Left renal cortex interstitium (tissue), 4 donors: ENCODE data around the gene ST8SIA6. TPM values are rescaled to one million over a fixed set of nuclear protein-coding genes. Genes with fewer than 3 reads are reported as not detected.
A peak's percentile ranks its signal among the peaks of the same experiment; 100 is the strongest.
"Not testable (repeated sequence)": the region's sequence is repeated elsewhere in the genome, so short reads cannot be mapped to it uniquely, and the experiment has no call there.

ENCODE experiments used
- DNase-seq, 4 donors: peaks; one replicate each; pipeline ENCODE4 v3.0.0-alpha.2; 2013; ENCODE audit warnings: low read depth in 4 of 4, low spot score in 2 of 4, missing footprints in 1 of 4
- polyA plus RNA-seq, 4 donors: library from polyadenylated mRNA; unstranded; fragments of 120-200 nt; gene quantifications; one replicate each; pipeline ENCODE4 v1.2.1, GENCODE V29; 2013; ENCODE audit not compliant: insufficient read length in 4 of 4

The ST8SIA6 gene
- polyA plus RNA-seq, 4 donors = 1.0 to 2.2 (median 1.2) TPM

DNA sequence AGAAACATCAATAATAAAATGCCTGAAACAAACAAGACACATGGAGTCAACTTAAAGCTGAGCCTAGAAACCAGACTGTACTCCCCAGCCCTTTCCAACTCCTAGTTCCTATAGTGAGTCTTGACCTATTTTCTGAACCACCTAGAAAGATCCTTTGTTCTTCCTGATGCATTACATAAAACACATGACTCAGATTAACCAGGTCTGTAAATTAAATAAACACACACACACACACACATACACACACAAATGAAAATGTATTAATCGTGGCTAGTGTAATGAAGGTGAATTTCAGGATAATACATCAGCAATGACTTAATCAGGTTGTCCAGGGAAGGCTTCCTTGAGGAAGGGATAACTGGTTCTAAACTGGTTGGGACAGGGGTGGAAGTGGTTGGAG lies 104.7 kb downstream of the ST8SIA6 start:
- DNase-seq = no peak

GRCh38 chr10:17348501-17349349 lies 105.7 kb downstream of the ST8SIA6 start:
- peak; percentile 4 to 28 (median 27) for DNase-seq

- no peak for DNase-seq
Observed at GRCh38 chr10:17348011-17348500, 106.3 kb downstream of the ST8SIA6 start.

- no peak for DNase-seq
Observed at GRCh38 chr10:17344206-17344605, 110.2 kb downstream of the ST8SIA6 start.

DNA sequence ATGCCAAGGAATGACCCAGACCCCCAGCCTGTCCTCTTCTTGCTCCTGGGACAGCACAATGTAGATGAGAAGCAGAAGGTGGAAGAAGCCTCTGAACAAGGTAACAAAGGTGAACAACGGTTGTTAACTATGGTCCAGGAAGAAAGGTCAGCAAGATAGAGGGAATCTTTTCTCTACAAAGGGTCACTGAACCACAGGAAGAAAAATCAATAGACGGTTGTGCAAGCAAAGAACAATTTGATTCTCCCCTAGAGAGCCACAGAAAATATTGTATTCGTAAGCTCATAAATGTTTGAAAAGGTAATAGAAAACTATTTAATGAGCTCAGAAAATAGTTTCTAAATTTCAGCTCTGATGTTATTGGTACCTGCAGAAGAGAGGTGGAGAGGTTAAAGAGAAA lies 111.3 kb downstream of the ST8SIA6 start:
- DNase-seq = no peak

DNA sequence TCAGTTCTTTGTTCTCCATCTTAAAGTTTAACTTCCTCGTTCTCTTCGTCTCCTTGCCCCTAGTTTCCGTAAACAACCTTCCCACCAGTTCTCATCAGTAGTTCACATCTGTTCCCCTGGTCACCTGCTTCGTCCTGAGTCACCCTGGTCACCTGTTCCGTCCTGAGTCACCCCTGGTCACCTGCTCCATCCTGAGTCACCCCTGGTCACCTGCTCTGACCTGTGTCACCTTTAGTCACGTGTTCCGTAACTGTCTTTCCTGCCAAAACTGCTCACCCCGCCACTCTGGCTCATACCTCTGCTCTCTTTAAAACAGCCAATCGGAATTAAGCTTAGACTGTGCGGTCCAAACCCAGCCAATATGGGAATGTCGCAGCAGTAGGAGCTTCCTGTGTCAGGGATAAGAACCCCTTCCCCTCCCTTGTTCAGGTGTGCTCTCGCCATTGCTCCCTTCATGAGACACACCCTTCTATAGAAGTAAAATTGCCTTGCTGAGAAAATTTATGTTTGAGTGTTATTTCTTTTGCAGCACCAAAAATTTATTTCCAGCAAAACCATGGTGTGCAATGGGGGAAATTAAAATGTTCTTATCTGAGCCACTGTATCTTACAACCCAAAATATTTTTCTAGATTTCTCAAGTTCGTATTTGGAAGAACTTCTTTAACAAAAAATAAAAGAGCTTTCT lies 114.1 kb downstream of the ST8SIA6 start:
- no peak for DNase-seq

DNA sequence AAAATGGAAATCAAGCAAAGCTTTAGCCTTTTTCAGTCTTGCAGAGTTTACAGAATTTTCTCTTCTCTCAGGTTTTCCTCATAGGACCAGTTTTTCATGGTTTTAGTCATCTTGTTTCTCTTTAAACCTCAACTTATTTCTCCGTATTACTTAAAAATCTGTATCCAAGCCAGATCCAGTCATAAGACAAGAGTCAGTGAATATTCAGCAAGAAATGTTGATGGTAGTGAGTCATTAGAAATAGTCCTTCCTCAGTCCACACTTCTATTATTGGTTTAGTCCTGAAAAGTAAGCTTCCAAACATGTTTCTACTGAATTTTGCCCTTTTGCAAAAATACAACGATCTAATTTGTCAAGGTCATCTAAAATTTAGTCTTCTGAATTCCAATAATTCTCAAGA lies 119.3 kb downstream of the ST8SIA6 start:
- DNase-seq = no peak

DNA sequence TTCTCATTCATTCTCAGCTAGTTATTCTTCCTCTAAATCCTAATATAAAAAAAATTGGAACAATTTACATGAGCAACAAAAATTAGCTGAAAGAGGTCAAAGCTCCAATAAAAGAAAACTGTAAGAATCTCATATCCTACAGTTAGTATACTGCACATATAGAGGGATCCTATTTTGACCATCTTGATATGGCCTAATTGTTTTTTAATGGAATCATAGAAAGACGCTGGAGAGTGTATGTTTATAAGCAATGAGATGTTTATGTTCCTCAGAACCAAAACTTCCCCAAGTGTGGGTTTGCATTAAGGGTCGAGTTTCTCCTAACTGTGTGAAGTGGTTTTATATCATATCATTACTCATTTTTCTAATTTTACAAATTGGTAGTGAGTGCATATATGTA lies 123.9 kb downstream of the ST8SIA6 start:
- no peak for DNase-seq

GRCh38 chr10:17326377-17326776 lies 128.0 kb downstream of the ST8SIA6 start:
- no peak for DNase-seq

DNA sequence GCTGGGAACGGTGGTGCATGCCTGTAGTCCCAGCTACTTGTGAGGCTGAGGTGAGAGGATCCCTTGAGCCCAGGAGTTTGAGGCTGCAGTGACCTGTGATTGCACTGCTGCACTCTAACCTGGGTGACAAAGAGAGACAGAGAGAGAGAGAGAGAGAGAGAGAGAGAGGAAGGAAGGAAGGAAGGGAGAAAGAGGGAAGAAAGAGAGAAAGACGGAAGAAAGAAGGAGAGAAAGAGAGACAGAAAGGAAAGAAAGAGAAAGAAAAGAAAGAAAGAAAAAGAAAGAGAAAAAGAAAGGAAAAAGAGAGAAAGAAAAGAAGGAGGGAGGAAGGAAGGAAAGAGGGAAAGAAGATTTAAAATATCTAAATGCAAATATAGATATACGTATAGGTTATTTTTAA lies 132.4 kb downstream of the ST8SIA6 start:
- DNase-seq = not testable (repeated sequence)

DNA sequence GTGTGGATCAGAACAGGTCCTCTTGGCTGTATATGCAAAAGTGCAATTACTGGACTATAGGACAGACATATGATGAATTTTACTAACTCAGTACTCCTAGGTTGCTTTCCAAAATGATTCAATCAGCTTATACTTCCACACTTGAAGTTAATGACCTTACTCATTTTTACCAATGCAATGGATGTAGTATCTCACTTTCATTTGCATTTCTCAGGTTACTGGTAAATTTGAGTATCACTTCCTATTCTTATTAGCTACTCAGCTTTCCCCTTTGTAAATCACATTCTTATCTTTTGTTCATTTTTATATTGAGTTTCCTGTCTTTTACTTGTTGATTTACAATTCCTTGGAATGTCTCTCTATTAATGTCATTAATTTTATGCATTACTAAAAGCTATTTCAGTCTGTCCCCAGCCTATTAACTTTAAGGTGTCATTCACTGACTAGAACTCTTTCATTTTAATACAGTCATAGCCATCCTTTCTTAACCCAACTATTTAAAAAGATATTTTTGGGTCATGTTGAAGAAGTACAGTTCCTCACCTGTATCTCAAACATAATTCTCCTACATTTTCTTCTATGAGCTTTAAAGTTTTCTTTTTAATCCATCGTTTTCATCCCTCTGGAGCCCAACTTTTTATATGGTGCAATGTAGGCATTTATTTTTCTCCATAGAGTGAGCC lies 137.8 kb downstream of the ST8SIA6 start:
- no peak for DNase-seq

DNA sequence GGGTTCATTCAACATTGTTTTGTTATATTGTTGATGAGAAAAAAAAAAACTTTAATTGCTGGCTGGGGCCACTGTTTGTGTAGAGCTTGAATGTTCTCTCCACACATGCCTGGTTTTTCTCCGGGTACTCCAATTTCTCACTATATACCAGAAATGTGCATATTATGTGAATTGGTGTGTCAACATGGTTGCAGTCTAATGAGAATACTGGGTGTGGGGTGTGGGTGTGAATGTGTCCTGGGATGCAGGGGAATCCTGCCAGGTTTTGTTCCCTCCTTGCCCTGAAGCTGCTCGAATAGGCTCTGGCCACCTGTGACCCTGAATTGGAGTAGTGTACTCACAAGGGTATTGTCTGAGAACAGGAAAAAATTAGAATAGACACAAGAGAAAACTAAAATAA lies 145.0 kb downstream of the ST8SIA6 start:
- DNase-seq = no peak

GRCh38 chr10:17307123-17307522 lies 147.3 kb downstream of the ST8SIA6 start:
- no peak for DNase-seq

DNA sequence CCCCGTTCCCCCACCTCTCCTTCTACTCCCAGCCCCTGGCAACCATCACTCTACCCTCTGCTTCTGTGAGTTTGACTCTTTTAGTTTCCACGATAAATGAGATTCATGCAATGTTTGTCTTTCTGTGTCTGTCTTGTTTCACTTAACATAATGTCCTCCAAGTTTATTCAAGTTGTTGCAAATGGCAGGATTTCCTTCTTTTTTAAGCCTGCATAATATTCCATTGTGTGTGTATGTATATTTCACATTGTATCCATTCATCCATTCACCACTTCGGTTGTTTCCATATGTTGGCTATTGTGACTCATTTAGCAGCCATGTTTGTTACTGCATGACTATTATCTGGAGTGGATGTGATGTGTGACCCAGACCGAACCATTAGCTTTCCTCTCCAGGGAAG lies 162.0 kb downstream of the ST8SIA6 start:
- DNase-seq = no peak

DNA sequence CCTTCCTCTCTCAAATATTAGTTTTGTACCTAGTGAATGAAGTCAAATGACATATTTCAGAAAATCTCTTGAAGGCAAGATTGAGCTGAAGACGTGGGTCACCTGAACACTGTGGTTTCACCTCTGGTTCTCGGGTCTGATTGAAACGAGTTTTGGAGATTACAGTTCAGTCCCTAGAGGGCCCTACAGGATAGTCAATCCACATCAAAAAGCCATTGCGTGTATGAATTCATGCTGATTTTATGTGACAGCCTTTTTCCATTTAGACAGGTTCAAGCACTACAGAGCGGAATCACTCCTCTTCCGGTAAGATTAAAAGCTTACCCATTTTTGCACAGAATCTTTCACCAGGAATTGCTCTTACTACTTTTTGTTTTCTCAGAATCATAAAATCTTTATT lies 164.2 kb downstream of the ST8SIA6 start:
- DNase-seq = no peak

GRCh38 chr10:17289763-17290162 lies 164.6 kb downstream of the ST8SIA6 start:
- no peak for DNase-seq

GRCh38 chr10:17286562-17287550 lies 167.5 kb downstream of the ST8SIA6 start:
- DNase-seq = no peak

DNA sequence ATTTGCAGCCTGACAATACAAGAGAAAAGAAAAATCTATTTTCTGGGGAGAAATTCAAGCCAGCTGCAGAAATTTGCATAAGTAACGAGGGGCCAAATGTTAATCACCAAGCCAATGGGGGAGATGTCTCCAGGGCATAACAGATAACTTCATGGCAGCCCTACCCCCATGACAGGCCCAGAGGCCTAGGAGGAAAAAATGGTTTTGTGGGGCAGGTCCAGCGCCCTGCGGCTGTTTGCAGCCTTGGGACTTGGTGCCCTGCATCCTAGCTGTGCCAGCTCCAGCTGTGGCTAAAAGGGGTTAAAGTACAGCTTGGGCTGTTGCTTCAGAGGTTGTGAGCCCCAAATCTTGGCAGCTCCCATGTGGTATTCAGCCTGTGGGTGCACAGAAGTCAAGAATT lies 172.1 kb downstream of the ST8SIA6 start:
- no peak for DNase-seq

DNA sequence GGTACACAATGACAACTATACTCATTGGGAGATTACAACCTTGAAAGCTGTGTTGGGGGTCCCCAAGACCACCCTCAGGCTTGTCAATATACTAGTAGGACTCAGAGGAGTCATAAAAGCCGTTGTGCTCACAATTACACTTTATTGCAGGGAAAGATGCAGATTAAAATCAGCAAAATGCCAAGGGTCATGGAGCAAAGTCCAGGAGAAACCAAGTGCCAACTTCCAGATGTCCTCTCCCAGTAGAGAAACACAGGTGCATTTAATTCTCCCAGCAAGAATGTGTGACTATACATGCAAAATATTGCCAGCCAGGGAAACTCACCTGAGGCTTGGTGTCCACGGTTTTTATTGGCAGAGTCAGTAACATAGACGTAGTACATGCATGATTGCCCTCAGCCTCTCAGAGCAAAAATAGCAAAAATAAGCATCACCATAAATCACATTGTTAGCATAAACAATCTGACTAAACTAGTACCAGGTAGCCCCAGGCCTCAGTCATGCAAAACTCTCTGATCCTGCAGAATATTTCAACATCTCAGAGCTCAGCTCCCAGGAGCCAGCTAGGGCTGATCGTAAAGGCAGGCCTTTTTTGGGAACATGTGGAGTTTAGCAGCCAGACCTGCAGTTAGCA lies 175.7 kb downstream of the ST8SIA6 start:
- DNase-seq = no peak
